Heart right ventricle (tissue), 16 donors: Measurements from ENCODE around the gene LMO1. TPM values are rescaled to one million over a fixed set of nuclear protein-coding genes. Genes with fewer than 3 reads are reported as not detected.

Experiments used
- ATAC-seq, 8 donors: fragments of 200-7000 bp; cut with Tn5 transposase; one replicate each; pipeline ENCODE4 v1.9.1; 2020; ENCODE audit warnings: mild to moderate bottlenecking in 8 of 8, moderate library complexity in 8 of 8, moderate number of reproducible peaks in 1 of 8
- DNase-seq, 2 donors: peaks; one replicate each; pipeline ENCODE4 v3.0.0-alpha.2; 2020
- H3K27ac ChIP-seq, 10 donors: fragments of 200-600 bp; sonication (generic) in 2 of 10; one replicate each; pipeline versions ENCODE4 v1.5.0 to v1.8.0; 2020 to 2022; ENCODE audit warnings: mild to moderate bottlenecking in 3 of 10
- H3K27me3 ChIP-seq, 7 donors: fragments of 200-600 bp; one replicate each; pipeline ENCODE4 v1.8.0; 2021 to 2022; ENCODE audit warnings: mild to moderate bottlenecking in 2 of 7
- H3K36me3 ChIP-seq, 9 donors: fragments of 200-600 bp; sonication (generic) in 1 of 9; one replicate each; pipeline versions ENCODE4 v1.5.0 to v1.8.0; 2020 to 2022; ENCODE audit warnings: mild to moderate bottlenecking in 2 of 9
- H3K4me1 ChIP-seq, 9 donors: fragments of 200-600 bp; sonication (generic) in 1 of 9; one replicate each; pipeline versions ENCODE4 v1.5.0 to v1.8.0; 2020 to 2022; ENCODE audit warnings: mild to moderate bottlenecking in 4 of 9
- H3K4me3 ChIP-seq, 10 donors: fragments of 200-600 bp; sonication (generic) in 2 of 10; one replicate each; pipeline versions ENCODE4 v1.5.0 to v1.8.0; 2020 to 2022; ENCODE audit warnings: mild to moderate bottlenecking in 7 of 10, moderate library complexity in 2 of 10
- H3K9me3 ChIP-seq, 11 donors: fragments of 200-600 bp in 10 of 11; sonication (generic) in 2 of 11; one replicate each; pipeline versions ENCODE4 v1.5.0 to v1.8.0; 2013 to 2022; ENCODE audit warnings: mild to moderate bottlenecking in 2 of 11, control low read depth in 1 of 11, moderate library complexity in 1 of 11
- WGBS, 2 donors: extraction: QIAGEN DNeasy Blood & Tissue Kit; methylation state at CpG; one replicate each; pipeline ENCODE4 v1.1.7; 2013; ENCODE audit warnings: inconsistent platforms in 1 of 2; 5-methylcytosine and 5-hydroxymethylcytosine counted together
- intact Hi-C, 10 donors: fragments of 100-400 bp; cut with DNase I; formaldehyde crosslinking; loops; one replicate each; pipeline versions ENCODE4 v1.11.1 to v1.14.2; 2022
- polyA plus RNA-seq, 2 donors: library from polyadenylated mRNA; stranded (reverse); fragments of 200-250 nt; gene quantifications; one replicate each; pipeline ENCODE4 v1.2.3, GENCODE V29; 2013
- total RNA-seq, 10 donors: library from RNA; stranded (reverse); fragmentation: NEBNext Ultra II Directional in 3 of 10; extraction: Animal tissue kit (Norgen Biotek cat#: 25700) in 3 of 10; gene quantifications; one replicate each; pipeline versions ENCODE4 v1.2.1 to v1.2.4, GENCODE V29; 2021 to 2023
- TF ChIP-seq, protein P1 (sequence below), 9 donors: fragments of 200-600 bp; sonication (generic) in 2 of 9; IDR thresholded peaks; one replicate each; pipeline versions ENCODE4 v1.5.0 to v1.8.0; 2021 to 2022; ENCODE audit warnings: antibody characterized with exemption in 9 of 9, mild to moderate bottlenecking in 5 of 9, moderate library complexity in 1 of 9
- donor health status: Arrhythmogenic right ventricular cardiomyopathy.
- donor health status: ischemic (EF 13 %, LVEDD 7.1; RV severe dilation, severe dysfunction).
- donor health status: healthy with polysubstance abuse.
- donor health status: DM: no; HTN: yes; CAD: no.
- donor health status: DM: no; HTN: no; CAD: no.
- donor health status: ischemic (EF 25% LVEDD 6.9; RV normal size, moderate dysfunction).
- donor health status: ischemic (EF 25% LVEDD 5.7; RV mildly dilated, moderate dysfunction).
- donor health status: healthy.
- donor health status: DM: yes; HTN: yes; CAD: no.
- donor health status: Ischemic cardiomyopathy.
- donor health status: ischemic (EF 35%, LVEDD 5.7; RV mildly dilated, moderate dysfunction).
- donor health status: nonischemic (EF 11% LVEDD 7.7; RV severe dilation, severe dysfunction).
- donor health status: DM: yes; HTN: yes; CAD: no.
- donor health status: PGD.
- donor health status: ischemic (EF 29% LVEDD 5.4; RV normal size, mild dysfunction).
- donor health status: nonischemic (EF 23%, LVEDD 6.1; RV moderate dilation, normal function).

The LMO1 gene
- total and polyA plus RNA-seq, 12 donors = 0.55 to 6.6 (median 2.4) TPM

DNA sequence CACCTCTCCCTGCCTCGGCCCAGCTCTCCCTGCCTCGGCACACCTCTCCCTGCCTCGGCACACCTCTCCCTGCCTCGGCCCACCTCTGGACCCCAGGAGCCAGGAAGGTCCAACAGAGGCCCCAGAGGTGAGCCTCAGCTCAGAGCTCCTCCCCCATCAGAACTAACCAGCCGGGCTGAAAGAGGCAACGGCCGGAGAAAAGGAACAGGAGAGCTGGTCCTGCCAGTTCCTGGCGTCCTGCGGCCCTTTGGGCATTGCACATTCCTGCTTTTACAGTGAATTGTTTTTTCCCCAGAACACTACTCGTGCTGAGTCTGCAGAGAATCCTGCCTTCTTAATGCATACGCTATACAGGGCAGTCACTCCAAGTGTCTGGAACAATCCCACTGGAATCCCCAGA lies 45.8 kb downstream of the LMO1 start:
- Histone ChIP-seq H3K27me3 (peaks cover 0 to 4% (median 0%) of the 10 kb centered on the region in 7 donors), H3K4me1 (no peaks in the 10 kb centered on the region), H3K36me3 (no peaks in the 10 kb centered on the region), H3K9me3 (no peaks in the 10 kb centered on the region), H3K27ac (no peak overlapping the region), H3K4me3 (no peak overlapping the region)
- intact Hi-C loops = no loop called here
- WGBS, 2 donors = 90 to 91% methylated on average over 11 of the region's 11 CpGs
- no peak for DNase-seq
- TF ChIP-seq, protein P1, sequence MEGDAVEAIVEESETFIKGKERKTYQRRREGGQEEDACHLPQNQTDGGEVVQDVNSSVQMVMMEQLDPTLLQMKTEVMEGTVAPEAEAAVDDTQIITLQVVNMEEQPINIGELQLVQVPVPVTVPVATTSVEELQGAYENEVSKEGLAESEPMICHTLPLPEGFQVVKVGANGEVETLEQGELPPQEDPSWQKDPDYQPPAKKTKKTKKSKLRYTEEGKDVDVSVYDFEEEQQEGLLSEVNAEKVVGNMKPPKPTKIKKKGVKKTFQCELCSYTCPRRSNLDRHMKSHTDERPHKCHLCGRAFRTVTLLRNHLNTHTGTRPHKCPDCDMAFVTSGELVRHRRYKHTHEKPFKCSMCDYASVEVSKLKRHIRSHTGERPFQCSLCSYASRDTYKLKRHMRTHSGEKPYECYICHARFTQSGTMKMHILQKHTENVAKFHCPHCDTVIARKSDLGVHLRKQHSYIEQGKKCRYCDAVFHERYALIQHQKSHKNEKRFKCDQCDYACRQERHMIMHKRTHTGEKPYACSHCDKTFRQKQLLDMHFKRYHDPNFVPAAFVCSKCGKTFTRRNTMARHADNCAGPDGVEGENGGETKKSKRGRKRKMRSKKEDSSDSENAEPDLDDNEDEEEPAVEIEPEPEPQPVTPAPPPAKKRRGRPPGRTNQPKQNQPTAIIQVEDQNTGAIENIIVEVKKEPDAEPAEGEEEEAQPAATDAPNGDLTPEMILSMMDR (IDR thresholded peaks at IDR 0.05) = no peak
- no peak for ATAC-seq

DNA sequence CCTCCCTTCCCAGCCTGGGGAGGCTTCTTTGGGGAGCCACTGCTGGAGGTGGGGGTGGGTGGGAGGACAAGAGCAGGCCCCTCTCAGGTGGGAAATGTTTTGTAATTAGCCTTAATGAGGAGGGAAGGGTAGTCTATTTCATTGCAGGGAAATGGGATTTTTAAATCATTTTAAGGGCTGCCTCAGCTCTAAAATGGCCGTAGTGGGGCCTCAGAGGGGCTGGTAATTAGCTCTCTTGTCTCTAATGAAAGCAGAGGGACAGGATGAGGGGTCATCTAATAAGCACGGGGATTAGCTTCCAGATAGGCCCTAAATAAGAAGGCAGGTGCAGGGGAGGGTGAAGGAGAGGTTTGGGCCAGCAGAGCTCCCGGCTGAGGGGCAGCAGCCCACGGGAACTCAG lies 46.5 kb downstream of the LMO1 start:
- Histone ChIP-seq H3K9me3 (no peaks in the 10 kb centered on the region), H3K4me1 (no peaks in the 10 kb centered on the region), H3K27ac (no peak overlapping the region), H3K4me3 (no peak overlapping the region), H3K27me3 (peaks cover 0 to 4% (median 0%) of the 10 kb centered on the region in 7 donors), H3K36me3 (no peaks in the 10 kb centered on the region)
- intact Hi-C loops = no loop called here
- no peak for ATAC-seq
- TF ChIP-seq, protein P1 (IDR thresholded peaks at IDR 0.05) = no peak
- 74 to 83% methylated on average over 4 of the region's 4 CpGs for WGBS, 2 donors
- DNase-seq = no peak

DNA sequence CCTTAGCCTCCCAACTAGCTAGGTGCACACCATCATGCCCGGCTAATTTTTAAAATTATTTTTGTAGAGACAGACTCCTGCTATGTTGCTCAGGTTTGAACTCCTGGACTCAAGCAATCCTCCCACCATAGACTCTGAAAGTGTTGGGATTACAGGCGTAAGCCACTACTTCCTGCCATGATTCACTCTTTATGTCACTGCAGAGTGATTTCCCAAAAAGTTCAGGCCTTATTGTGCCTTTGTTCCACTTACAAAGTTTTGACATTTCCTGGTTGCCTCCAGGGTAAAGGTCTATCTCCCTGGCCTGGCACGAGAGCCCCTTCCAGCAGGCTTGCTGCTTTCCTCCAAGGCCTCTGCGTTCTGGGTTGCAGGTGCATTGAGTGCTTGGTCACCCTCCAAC lies 50.3 kb downstream of the LMO1 start:
- TF ChIP-seq, protein P1 (IDR thresholded peaks at IDR 0.05) = no peak
- ATAC-seq (no peak), DNase-seq (no peak)
- H3K27ac ChIP-seq = no peak overlapping the region
- no peaks in the 10 kb centered on the region for H3K4me1 ChIP-seq
- 76 to 77% methylated on average over 4 of the region's 4 CpGs for WGBS, 2 donors
- no peaks in the 10 kb centered on the region for H3K9me3 ChIP-seq
- H3K36me3 ChIP-seq = no peaks in the 10 kb centered on the region
- no peak overlapping the region for H3K4me3 ChIP-seq
- peaks cover 0 to 19% (median 0%) of the 10 kb centered on the region in 7 donors for H3K27me3 ChIP-seq
- intact Hi-C loops = no loop called here

DNA sequence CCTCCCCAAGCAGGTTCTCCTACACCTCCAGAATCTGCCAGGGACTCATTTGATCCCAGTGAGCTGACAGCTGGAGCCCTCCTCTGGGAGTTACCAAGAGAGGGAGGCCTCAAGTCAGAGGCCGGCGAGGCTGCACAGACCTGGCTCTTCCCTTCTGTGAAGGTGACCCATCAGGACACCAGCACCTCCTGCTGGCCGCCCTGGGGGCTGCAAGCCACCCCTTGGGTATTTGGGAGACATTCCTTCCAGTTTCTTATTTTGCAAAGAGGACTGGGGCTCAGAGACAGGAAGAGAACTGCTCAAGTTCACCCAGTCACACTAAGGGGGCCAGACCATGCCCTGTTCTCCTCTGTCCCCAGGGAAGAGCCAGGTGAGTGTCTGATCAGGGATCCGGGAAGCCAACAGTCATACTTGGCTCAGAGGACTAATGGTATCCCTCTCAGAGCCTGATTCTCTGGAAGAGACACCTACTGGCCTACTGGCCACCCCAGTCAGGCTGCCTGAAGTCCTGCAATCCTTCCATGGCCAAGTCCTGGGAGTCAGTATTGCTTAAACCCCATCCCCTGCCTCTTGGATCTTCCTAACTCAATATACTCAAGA lies 54.4 kb downstream of the LMO1 start:
- no peak overlapping the region for H3K27ac ChIP-seq
- H3K9me3 ChIP-seq = no peaks in the 10 kb centered on the region
- no peak overlapping the region for H3K4me3 ChIP-seq
- 58 to 65% methylated on average over 4 of the region's 4 CpGs for WGBS, 2 donors
- ATAC-seq = no peak
- no peaks in the 10 kb centered on the region for H3K36me3 ChIP-seq
- intact Hi-C loops = no loop called here
- TF ChIP-seq, protein P1 (IDR thresholded peaks at IDR 0.05) = peak in 7 of 9 donors; percentile 13 to 67 (median 28)
- peaks cover 0 to 19% (median 13%) of the 10 kb centered on the region in 7 donors for H3K27me3 ChIP-seq
- peaks cover 0 to 37% (median 17%) of the 10 kb centered on the region in 9 donors for H3K4me1 ChIP-seq
- peak in 1 of 2 donors; percentile 59 for DNase-seq
